ENCODE measurements around the gene LRIG1.

LRIG1 gene

DNA sequence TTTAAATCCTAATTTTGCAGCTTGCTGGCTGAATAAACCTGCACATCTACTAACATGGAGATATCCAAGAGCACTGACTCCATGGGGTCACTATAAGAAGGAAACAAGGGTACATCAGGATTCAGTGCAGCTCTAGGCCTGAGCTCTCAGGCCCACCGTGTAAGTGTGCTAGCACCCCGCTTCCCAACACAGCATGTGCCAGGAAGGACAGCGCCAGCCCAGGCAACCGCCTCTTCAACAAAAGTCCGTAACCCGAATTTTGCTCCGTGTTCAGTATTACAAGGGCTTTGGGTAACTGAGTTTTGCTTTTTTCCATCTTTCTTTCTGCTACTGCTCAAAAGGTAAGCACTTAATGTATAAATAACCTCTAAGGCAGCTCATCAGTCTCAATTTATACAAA, 89.8 kb downstream of the LRIG1 start:
- Mint-ChIP-seq H3K27me3 (ENCODE audit: low read depth) (no peaks in the 10 kb centered on the region), H3K27ac (peak overlapping the region; percentile 24), H3K4me3 (no peak overlapping the region), H3K9me3 (no peaks in the 10 kb centered on the region), H3K36me3 (ENCODE audit: low read depth) (peaks cover 38% of the 10 kb centered on the region), H3K4me1 (ENCODE audit: low read depth) (peaks cover 18% of the 10 kb centered on the region)

DNA sequence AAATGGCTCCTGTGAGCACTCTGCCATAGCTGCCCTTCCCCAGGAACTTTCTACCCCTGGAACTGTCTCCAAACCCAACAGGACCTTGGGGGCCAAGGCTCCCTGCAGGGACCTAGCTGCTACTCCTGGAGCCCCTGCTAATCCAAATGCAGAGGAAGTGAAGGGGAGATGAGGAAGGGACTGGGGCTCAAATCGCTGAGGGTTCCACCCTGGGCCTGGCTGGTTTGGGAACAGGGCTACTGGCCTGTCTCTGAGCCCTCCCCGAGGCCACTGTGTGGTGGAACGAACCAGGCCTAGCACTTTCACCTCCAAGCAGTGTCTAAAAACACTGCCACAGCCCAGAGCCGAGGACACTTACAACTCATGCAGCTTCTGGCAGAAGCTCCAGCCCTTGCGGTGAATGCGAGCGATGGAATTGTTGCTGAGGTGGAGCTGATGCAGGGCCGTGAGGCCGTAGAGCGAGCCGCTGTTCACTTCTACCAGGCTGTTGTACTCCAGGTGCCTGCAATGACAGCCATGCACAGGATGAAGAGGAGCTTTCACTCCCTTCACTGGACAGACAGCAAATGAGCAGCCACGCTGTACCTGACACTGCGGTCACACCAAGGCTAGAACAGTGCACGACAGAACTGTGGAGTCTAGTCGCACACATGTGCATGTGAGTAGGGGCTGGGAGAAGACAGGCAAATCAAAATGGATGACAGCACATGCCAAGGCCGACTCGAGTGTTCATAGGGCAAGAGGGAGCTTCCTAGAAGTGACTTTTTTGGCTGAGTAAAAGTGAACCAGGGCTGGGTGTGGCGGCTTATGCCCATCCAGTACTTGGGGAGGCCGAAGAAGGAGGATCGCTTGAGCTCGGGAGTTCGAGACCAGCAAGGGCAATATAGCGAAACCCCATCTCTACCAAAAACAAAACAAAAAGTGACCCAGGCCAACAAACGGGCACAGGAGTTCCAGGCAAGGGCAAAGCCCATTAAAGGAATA, 90.8 kb downstream of the LRIG1 start:
- Mint-ChIP-seq H3K4me1 (ENCODE audit: low read depth) (peaks cover 18% of the 10 kb centered on the region), H3K4me3 (no peak overlapping the region), H3K27me3 (ENCODE audit: low read depth) (no peaks in the 10 kb centered on the region), H3K27ac (no peak overlapping the region), H3K36me3 (ENCODE audit: low read depth) (peaks cover 38% of the 10 kb centered on the region), H3K9me3 (no peaks in the 10 kb centered on the region)

DNA sequence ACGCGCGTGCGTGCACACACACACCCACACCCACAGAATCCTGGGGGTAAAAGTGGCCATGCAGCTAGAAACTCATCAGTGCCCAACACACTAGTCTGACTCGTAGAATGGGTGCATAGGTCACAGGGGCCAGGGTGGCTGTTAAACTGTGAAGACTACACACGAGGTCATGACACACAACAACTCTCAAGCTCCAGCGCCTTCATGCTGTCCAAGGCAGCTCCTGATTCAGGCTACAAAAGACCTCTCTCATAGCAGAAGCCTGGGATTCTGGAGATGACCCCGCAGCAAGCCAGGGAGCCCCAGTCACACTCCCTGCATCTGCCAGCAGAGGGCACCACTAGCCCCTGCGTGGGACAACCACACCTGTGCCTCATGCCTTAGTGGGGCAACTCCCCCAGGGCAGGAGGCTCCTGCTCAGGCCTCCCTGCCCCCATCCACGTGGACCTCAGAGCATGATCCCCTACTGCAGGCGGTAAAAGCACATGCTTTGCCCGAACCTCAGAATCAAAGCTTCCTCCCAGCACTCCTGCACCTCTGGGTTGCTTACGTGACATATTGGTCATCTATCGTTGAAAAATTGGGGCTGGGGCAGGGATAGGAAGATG, 93.1 kb downstream of the LRIG1 start:
- H3K4me1 Mint-ChIP-seq (ENCODE audit: low read depth): peaks cover 16% of the 10 kb centered on the region
- no peak overlapping the region for H3K4me3 Mint-ChIP-seq
- H3K27me3 Mint-ChIP-seq (ENCODE audit: low read depth): no peaks in the 10 kb centered on the region
- H3K36me3 Mint-ChIP-seq (ENCODE audit: low read depth): peaks cover 41% of the 10 kb centered on the region
- H3K27ac Mint-ChIP-seq: peak overlapping the region; percentile 52
- no peaks in the 10 kb centered on the region for H3K9me3 Mint-ChIP-seq

DNA sequence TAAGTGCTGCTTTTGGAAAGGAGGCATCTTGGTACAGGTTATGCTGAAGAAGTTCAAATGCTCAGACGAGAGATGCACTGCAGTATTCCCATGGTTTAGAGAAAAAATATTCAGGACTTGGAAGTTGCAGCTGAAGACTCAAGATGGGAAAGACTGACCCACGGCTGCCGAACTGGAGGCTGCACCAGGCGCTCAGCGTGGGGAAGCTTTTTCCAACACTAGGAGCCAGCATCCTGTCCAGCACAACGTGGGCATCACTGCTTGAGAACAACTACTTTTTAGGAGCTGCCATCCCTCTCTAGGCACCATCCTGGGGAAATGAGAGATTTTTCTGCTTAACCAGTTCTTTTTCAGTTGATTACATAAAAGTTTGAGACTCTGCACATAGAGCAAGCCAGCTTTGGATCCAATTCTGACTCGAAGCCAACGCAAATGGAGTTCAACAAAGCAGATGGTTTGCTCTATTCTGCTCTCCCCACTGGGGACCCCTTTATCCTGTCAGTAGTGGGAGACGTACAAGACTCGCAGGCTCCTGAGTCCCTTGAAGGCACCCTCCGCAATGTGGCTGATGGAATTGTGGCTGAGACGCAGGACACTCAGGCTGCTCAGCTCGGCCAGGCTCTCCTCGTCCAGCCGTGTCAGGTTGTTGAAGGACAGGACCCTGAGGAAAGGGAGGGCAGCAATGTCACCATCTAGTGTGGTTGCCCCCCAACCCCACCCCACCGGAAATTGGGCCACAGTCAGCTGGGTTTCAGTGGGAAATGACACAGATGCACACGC, 93.8 kb downstream of the LRIG1 start:
- Mint-ChIP-seq H3K4me1 (ENCODE audit: low read depth) (peaks cover 14% of the 10 kb centered on the region), H3K27ac (no peak overlapping the region), H3K27me3 (ENCODE audit: low read depth) (no peaks in the 10 kb centered on the region), H3K4me3 (no peak overlapping the region), H3K9me3 (no peaks in the 10 kb centered on the region), H3K36me3 (ENCODE audit: low read depth) (peaks cover 39% of the 10 kb centered on the region)

DNA sequence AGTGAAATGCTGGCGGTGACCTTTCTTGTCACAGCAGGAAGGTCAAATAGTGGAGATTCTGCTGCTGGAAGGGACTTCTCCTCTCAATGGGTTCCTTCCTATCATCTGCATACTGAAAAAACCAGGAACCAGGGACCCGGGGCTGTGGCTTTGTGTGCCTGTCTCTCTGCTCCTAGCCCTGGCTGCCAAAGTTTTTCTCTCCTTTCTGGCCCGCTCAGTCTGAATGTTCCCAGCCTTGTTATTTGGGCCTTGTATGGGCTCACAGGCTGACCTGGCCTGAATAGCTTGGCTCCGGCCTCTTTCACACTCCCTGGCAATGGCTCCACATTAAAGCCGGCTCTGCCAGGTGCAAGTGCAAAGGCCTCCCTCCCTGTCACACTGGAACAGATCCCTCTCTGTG, 94.7 kb downstream of the LRIG1 start:
- Mint-ChIP-seq H3K4me3 (no peak overlapping the region), H3K36me3 (ENCODE audit: low read depth) (peaks cover 36% of the 10 kb centered on the region), H3K4me1 (ENCODE audit: low read depth) (peaks cover 10% of the 10 kb centered on the region), H3K27ac (no peak overlapping the region), H3K27me3 (ENCODE audit: low read depth) (no peaks in the 10 kb centered on the region), H3K9me3 (no peaks in the 10 kb centered on the region)

DNA sequence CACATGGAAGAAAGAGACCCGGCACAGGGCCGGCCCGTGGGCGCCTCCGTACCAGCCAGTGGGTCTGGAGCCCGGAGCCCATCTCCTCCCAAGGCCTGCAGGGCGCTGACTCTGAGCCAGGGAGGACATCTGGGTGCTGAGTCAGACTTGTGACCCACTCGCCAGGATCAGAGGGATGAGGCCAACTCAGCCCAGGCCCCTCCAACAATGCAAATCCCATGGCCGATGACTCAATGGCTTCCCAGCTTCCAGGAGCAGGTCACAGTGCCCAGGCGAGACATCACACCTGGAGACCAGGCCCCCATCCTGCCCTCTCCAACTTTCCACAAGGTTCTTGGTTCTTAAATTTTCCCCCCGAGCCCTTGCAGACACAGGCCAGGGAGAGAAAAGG, 95.1 kb downstream of the LRIG1 start:
- Mint-ChIP-seq H3K4me3 (no peak overlapping the region), H3K27me3 (ENCODE audit: low read depth) (no peaks in the 10 kb centered on the region), H3K36me3 (ENCODE audit: low read depth) (peaks cover 35% of the 10 kb centered on the region), H3K4me1 (ENCODE audit: low read depth) (peaks cover 10% of the 10 kb centered on the region), H3K9me3 (no peaks in the 10 kb centered on the region), H3K27ac (no peak overlapping the region)

DNA sequence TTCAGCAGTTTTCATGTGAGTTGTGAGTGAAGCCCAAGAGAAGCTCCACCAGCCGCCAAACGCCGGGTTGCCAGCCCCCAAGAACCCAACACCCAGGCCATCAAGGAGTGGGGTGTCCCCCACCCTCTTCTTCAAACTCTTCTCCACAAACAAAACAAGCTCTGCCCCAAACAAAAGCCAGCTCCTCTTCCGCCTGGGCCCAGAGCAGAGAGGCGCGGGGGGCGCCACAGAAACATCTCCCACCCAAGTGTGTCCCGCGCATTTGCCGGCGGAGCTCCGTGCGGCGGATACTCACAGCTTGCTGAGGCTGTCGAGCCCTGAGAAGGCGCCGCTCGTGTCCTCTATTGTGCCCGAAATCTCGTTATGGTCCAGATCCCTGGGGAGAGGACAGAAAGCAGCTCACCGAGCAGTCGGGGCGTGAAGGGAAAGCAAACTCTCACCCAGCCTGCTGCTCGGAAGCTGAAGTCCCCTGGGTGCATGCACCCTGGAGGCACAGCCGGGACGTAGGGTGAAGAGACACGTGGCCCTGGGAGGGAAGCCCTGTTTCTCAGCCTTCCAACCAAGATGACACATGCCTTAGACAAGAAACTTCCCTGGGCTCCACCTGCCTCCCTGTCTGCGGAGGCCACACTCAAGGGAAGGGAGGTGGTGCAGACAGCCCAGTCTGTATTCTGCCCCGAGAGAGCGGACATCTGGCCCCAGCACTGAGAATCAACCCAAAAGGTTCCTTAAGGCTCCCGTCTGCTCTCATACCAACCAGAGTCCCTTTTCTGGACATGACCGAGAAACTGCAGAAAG, 95.7 kb downstream of the LRIG1 start:
- H3K27ac Mint-ChIP-seq: no peak overlapping the region
- peaks cover 5% of the 10 kb centered on the region for H3K4me1 Mint-ChIP-seq (ENCODE audit: low read depth)
- no peaks in the 10 kb centered on the region for H3K27me3 Mint-ChIP-seq (ENCODE audit: low read depth)
- H3K36me3 Mint-ChIP-seq (ENCODE audit: low read depth): peaks cover 30% of the 10 kb centered on the region
- no peak overlapping the region for H3K4me3 Mint-ChIP-seq
- no peaks in the 10 kb centered on the region for H3K9me3 Mint-ChIP-seq

DNA sequence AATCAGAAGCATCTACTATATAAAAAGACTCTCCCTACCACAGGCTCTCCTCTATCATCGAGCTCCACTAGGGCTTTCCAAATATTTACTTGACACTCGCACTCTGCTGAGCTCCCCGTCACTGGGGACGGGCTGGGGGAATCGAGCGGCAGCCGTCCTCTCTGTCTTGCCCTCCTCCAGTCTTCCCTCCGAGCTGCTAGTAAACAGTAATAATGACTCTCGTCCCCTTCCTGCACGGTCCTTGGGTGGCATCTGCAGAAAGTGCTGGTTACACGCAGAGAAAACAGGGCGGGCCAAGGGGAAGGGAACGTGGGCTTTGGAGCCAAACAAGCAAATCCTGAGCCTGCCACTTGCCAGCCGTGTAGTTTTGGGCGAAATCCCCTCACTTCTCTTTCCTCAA, 96.6 kb downstream of the LRIG1 start:
- Mint-ChIP-seq H3K27me3 (ENCODE audit: low read depth) (no peaks in the 10 kb centered on the region), H3K27ac (no peak overlapping the region), H3K4me1 (ENCODE audit: low read depth) (peaks cover 4% of the 10 kb centered on the region), H3K36me3 (ENCODE audit: low read depth) (peaks cover 28% of the 10 kb centered on the region), H3K9me3 (no peaks in the 10 kb centered on the region), H3K4me3 (no peak overlapping the region)

DNA sequence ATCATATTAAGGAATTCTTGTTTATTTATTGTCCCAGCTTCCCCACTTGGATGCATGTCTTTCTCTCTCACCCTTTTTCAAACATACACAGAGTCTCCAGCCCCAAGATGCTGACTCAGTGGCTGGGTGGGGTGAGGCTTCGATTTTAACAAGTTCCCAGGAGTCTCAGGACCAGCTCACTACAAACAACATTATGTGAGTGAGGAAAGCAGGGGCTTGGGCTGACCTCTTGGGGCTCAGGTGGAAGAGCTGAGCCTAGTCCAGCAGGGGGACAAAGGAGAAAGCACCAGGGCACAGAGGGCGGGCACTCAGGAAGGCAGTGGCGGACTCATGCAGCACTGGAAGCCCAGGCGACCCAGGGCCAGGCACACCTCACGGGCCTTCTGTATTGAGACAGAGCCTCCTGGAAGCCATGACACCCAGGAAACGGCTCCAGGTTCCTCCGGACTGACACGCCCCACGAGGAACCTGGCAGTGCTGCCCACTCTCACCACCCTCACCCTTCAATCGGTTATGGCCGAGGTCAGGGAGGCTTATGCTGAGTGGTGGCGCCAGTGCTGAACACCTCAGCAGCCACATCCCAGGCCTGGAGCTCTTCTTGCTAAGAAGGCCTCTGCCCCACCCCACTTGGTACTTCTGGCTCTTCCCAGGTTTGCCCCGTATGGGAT, 97.4 kb downstream of the LRIG1 start:
- H3K9me3 Mint-ChIP-seq: no peaks in the 10 kb centered on the region

DNA sequence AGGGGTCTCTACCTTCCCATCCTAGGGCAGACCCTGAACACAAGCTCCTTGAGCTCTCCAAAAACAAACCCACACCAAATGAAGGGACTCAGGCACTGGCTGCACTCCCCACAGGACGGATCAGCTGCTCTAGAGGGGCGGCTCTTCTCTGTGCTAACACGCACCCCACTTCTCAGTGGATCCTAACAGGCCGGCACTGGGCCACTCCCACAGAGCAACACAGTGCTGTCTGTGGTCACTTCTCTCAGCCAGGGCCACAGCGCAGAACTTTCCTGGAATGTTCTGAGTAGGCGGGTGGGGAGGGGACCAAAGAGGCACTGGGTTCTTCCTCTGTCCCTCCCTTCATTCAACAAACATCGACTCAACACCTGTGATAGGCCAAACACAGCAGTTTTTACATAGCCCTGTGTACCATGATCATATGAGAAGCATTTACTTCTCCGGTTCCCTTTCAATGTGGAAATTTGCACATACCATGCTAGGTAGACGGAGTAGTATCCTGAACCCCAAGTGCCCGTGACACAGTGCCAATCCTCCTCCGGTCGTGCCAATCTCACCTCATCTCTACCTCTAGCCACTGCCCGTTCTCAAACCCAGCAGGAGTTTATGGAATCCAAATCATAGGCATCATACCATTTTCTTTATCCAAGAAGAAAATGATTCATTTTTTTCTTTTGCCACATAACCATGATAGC, 98.1 kb downstream of the LRIG1 start:
- no peak overlapping the region for H3K27ac Mint-ChIP-seq
- no peaks in the 10 kb centered on the region for H3K9me3 Mint-ChIP-seq

More for the DNA sequence above, 97.4 kb downstream of the LRIG1 start:
- no peak overlapping the region for H3K4me3 Mint-ChIP-seq
- no peaks in the 10 kb centered on the region for H3K27me3 Mint-ChIP-seq (ENCODE audit: low read depth)
- H3K4me1 Mint-ChIP-seq (ENCODE audit: low read depth): peaks cover 4% of the 10 kb centered on the region
- no peak overlapping the region for H3K27ac Mint-ChIP-seq
- H3K36me3 Mint-ChIP-seq (ENCODE audit: low read depth): peaks cover 21% of the 10 kb centered on the region

DNA sequence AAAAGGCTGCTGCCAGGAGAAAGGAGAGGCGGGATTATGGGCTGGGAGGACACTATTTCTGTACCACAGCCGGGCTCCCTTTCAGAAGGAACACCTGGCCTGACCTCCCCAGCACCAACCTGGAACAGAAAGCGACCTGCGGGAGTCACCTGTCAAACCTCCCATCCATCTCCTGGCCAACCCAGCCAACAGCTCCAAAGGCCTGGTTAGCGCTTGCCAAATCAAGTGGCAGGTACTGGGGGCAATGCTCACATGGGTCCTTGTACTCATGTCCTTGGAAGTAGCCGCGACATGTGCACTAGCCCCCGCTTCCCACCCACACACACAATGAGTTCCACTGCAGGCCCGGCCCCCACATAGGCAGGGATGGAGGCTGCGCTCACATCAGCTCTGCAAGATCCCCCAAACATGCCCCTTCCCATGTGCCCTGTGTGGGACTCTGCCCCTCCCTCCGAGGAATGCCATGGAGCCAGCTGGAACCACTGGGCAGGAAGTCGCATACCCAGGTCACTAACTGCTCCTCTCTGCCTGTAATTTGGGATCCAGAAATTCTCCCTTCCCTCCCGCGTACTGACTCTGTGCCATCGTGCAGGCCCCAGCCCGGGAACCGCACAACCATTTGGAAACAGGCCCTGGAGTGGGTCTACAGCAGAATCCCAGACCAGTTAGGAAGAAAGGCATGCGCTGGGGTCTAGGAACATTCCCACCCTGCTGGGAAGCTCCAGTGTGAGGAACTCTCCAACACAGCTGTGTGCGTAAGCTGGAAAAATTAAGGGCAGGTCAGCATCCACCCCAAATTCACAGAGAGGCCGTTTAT, 98.9 kb downstream of the LRIG1 start:
- Mint-ChIP-seq H3K27me3 (ENCODE audit: low read depth) (no peaks in the 10 kb centered on the region), H3K27ac (no peak overlapping the region), H3K9me3 (no peaks in the 10 kb centered on the region), H3K4me1 (ENCODE audit: low read depth) (no peaks in the 10 kb centered on the region), H3K4me3 (no peak overlapping the region), H3K36me3 (ENCODE audit: low read depth) (peaks cover 26% of the 10 kb centered on the region)

More for the DNA sequence above, 98.1 kb downstream of the LRIG1 start:
- Mint-ChIP-seq H3K36me3 (ENCODE audit: low read depth) (peaks cover 23% of the 10 kb centered on the region), H3K27me3 (ENCODE audit: low read depth) (no peaks in the 10 kb centered on the region), H3K4me3 (no peak overlapping the region), H3K4me1 (ENCODE audit: low read depth) (peaks cover under 1% of the 10 kb centered on the region)

DNA sequence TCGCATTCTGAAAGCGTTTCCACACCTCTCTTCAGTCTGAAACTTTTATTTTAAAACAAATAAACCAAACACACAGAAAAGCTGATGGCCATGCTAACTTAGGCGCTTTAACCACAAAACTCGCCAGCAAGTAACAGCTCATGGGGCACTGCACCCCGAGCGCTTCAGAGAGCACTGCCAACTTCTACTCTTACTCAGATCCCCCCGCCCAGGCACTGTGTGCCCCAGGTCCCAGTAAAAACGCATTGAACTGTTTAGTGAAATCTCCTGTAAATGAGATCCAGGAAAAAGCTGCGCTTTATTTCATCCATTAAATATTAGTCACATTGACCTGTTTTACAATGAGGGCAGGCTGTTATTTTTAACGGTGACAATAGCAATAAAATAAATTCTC, 99.7 kb downstream of the LRIG1 start:
- Mint-ChIP-seq H3K36me3 (ENCODE audit: low read depth) (peaks cover 33% of the 10 kb centered on the region), H3K27ac (no peak overlapping the region), H3K4me3 (no peak overlapping the region), H3K9me3 (no peaks in the 10 kb centered on the region), H3K4me1 (ENCODE audit: low read depth) (no peaks in the 10 kb centered on the region), H3K27me3 (ENCODE audit: low read depth) (no peaks in the 10 kb centered on the region)
